Effector CD8-positive, alpha-beta T cell (primary cell): Measurements from ENCODE around the gene DAPK2.
A peak's percentile ranks its signal among the peaks of the same experiment; 100 is the strongest.

ENCODE experiments used
- DNase-seq: peaks from one replicate; lab custom pipeline; 2025; lab: John Stamatoyannopoulos, UW

DAPK2 gene

DNA sequence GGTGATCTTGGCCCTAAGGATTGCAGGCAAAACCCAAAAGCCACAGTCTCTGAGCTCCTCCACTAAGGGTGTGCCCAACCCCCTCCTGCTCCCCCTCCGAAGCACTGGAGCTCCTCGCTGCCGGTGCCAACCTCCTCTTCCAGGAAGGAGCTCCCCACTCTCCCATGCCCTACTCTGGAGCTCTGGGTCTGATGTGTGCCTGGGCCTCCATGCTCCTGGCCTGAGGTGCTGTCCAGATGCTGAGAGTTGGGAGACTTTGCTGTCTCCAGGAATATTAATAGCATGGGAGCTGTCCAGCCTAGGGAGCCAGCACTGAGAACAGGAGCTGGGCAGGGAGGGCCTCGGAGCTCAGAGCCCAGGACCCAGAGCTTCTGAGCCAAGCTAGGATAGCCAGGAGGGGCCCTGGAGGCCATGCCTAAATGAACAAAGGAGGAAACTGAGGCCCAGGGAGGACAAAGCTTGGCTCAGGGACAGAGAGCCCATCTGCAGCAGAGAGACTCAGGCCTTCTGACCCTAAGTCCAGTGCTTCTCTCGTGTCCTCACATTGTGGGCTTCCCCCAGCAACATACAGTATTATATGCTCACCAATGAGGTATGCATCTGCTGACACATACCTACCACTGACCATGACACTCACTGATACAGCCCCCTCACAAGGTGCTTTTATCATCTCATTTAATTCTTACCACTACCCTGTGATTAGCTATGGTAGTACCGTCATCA lies 175.6 kb downstream of the DAPK2 start:
- no peak for DNase-seq

DNA sequence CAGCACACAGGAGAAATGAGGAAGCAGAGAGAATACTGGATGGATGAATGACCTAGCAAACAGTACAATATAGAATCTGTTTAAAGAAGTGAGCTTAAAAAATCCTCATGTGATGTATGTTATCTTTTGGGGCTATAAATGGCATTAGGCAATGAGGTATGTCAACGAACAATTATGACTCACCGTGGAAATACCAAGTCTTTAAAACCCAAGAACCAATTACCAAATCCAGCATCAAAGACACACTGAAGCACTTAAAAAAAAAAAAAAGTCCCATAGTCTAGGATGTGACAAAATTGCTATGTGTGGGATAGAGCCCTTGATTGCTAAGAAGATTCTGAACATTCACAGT lies 176.3 kb downstream of the DAPK2 start:
- no peak for DNase-seq

DNA sequence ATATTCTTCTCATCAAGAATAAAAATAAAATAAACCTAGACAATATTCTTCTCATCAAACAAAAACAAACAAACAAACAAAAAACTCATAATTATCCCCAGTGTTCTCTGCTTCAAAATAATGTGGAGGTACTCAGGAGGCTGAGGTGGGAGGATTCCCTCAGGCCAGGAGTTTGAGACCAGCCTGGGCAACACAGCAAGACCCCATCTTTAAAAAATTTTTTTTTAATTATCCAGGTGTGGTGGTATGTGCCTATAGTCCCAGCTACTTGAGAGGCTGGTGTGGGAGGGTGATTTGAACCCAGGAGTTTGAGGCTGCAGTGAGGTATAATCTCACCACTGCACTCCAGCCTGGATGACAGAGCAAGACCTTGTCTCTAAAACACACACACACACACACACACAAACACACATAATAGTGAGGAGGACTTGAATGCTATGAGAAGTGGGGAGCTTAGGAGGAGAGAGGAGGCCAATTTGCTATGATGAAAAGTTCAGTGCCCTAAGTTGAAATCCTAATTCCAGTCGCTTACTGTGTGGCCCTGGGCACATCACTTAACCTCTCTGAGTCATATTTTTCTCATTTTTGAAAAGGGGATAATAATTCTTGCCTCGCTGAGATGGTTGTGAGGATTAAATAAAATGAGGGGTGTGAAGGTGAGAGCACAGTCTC lies 176.8 kb downstream of the DAPK2 start:
- DNase-seq: no peak

DNA sequence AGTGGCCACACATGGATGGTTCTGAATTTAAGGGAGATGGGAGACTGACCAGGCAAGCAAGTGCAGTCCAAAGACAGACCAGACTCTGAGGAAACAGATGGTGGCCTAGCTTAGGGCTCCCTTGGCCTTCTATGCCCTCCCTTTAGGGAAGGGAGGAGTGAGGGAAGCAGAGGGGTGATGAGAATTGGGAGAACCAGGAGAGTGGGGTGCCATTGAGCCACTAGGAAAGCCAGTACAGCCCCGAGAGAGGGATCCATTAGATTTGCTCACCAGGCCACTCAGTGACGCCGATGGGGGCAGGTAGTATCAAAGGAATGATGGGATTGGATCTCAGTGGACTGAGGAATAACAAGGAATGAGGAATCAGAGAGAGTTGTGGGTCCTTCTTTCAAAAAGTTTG lies 182.1 kb downstream of the DAPK2 start:
- no peak for DNase-seq

DNA sequence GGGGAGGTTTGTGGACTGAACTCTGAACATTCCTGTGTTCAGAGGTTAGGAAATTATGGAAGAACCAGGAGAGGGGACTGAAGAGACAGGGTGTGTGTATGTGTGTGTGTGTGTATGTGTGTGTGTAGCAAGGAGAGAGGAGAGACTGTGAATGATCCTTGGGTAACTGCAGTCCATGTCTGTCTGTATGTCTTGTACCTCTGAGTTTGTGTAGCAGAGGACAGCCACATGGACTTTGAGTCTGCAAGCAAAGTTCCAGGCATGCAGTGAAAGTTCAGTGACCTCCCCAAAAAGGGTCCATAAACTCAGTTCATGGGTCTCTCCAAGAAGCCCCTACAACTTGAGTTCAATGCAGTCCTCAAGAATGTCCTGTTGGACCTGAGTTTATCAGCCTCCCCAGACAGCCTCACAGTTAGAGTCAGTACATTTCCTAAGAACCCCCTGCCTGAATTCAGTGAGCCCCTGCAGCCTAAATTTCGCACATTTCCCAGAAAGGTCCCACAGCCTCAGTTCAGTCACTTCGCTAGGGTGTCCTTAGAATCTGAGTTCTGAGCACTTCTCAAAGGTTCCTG lies 184.3 kb downstream of the DAPK2 start:
- DNase-seq: no peak

DNA sequence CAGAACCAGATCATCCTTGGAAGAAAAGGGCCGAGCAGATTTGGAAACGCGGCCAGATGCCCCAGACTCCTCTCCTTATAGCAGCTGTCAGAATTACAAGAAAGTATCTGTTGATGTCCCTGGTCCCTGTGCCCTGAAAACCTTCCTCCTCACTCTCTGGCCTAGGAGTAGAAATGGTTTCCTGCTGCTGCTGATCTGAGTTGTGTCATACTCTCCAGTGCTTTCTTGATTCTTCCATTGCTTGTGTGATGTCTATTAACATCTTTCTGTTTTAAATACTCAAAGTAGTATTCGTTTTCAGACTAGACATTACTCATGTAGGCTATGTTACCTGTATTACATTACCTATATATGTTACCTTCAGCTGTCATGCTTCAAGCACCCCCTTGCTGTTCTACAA lies 185.7 kb downstream of the DAPK2 start:
- no peak for DNase-seq

DNA sequence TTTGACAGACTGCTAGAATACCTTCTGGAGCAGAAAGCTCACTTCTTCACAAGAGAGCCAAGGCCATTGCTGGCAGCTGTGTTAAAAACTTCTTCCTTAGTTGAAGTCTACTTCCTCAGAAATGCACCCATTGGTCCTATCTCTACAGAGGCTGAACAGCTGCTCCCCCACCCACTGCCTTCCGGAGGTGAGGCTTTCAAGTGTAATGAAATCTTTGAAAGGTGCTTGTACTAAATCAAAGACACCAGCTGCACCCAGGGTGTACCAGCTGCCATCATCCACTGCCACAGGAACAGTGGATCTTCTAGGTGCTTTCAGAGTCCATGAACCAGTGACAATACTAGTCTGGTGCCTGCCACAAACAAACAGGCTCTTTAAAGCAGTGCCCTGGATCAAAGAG lies 186.1 kb downstream of the DAPK2 start:
- peak; percentile 29 for DNase-seq

DNA sequence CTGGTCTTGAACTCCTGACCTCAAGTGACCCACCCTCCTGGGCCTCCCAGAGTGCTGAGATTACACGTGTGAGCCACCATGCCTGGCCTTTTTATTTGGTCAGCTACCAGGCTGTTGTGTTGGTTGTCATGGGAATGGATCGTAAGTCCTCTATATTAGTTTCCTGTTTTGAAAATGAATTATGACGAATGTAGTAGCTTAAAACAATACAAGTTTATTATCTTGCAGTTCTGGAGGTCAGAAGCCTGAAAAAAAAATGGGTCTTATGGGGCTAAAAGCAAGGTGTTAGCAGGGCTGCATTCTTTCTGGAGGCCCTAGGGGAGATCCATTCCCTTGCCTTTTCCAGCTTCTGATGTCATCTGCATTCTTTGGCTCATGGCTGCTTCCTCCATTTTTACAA lies 187.4 kb downstream of the DAPK2 start:
- no peak for DNase-seq

DNA sequence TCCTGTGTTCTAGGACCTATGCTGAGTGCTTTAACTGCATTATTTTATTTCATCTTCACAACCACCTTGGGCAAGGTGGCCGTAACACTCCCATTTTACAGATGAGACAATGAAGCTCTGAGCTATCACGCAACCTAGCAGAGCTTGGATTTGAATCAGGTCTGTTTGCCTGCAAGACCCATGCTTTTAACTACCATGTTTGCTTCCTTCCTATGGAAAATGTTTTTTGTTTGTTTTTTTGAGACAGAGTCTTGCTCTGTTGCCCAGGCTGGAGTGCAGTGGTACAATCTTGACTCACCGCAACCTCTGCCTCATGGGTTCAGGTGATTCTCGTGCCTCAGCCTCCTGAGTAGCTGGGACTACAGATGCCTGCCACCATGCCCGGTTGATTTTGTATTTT lies 187.8 kb downstream of the DAPK2 start:
- no peak for DNase-seq

DNA sequence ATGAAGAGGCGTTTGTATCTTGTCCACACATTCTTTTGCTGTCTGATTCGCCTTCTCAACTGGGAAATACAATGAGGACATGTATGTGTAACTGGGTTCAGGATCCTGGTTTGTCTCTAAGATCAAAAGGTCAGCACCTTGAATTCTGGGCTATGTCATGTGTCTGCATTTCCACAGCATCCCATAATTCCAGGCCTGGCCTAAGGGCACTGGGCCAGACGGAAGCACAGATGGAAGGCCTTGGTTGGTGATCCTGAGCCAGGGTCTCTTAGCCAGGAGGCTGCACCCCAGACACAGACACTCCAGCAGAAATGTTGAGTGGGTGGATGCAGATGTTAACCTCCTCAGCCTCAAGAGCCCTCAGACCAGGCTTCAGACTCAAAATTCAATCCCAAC lies 188.8 kb downstream of the DAPK2 start:
- no peak for DNase-seq
